IMR-90 (cell line): ENCODE data around the gene FOXP1. TPM values are rescaled to one million over a fixed set of nuclear protein-coding genes. Genes with fewer than 3 reads are reported as not detected.

ENCODE experiments used
- polyA plus RNA-seq, 3 experiments: library from polyadenylated mRNA; depleted of rRNA; stranded (reverse); fragments of >200 nt; gene quantifications; 2 replicates each; pipeline ENCODE4 v1.2.3, GENCODE V29; 2012; ENCODE audit warnings: low replicate concordance in 1 of 3
- total RNA-seq: library from RNA; depleted of rRNA; stranded (reverse); fragments of >200 nt; gene quantifications from 2 replicates; pipeline ENCODE4 v1.2.3, GENCODE V29; 2012
- TF ChIP-seq, protein P1 (sequence below): fragments of 150-350 bp; IDR thresholded peaks from 2 replicates; pipeline ENCODE4 v1.6.1; 2017; ENCODE audit warnings: mild to moderate bottlenecking, antibody characterized with exemption, low read length, low read depth

The FOXP1 gene
- total and polyA plus RNA-seq, 2 of the 4 experiments (the other 2 are of a cell fraction), result 37.0 to 132 TPM

- TF ChIP-seq, protein P1, sequence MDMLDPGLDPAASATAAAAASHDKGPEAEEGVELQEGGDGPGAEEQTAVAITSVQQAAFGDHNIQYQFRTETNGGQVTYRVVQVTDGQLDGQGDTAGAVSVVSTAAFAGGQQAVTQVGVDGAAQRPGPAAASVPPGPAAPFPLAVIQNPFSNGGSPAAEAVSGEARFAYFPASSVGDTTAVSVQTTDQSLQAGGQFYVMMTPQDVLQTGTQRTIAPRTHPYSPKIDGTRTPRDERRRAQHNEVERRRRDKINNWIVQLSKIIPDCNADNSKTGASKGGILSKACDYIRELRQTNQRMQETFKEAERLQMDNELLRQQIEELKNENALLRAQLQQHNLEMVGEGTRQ, result no peak
Observed at GRCh38 chr3:71210257-71211007, 373.1 kb downstream of the FOXP1 start (continued).
